Small intestine (tissue), 7 donors: ENCODE results near the gene ANKK1. TPM values are rescaled to one million over a fixed set of nuclear protein-coding genes. Genes with fewer than 3 reads are reported as not detected.

ENCODE experiments used
- DNase-seq, 2 donors: peaks; one replicate each; pipeline versions ENCODE4 v3.0.0 to v3.0.0-alpha.2; 2013
- FAIRE-seq: peaks from 2 replicates; lab custom pipeline; 2012; peaks lifted over from hg19 to GRCh38; lab: Jason Lieb, UNC
- H3K27ac ChIP-seq, 3 donors: one replicate each; pipeline ENCODE4 v1.5.1; 2013; ENCODE audit warnings: low read length in 2 of 3, mild to moderate bottlenecking in 2 of 3, control low read depth in 1 of 3, inconsistent platforms in 1 of 3, low read depth in 1 of 3, moderate library complexity in 1 of 3
- H3K27me3 ChIP-seq, 3 donors: one replicate each; pipeline ENCODE4 v1.6.1; 2013; ENCODE audit warnings: low read length in 3 of 3, inconsistent platforms in 1 of 3; ENCODE audit not compliant: control insufficient read depth in 3 of 3, insufficient read depth in 3 of 3
- H3K36me3 ChIP-seq, 3 donors: one replicate each; pipeline ENCODE4 v1.6.1; 2013; ENCODE audit warnings: low read length in 3 of 3, inconsistent platforms in 1 of 3, low read depth in 1 of 3, mild to moderate bottlenecking in 1 of 3, moderate library complexity in 1 of 3; ENCODE audit not compliant: control insufficient read depth in 3 of 3, insufficient read depth in 2 of 3
- H3K4me1 ChIP-seq, 3 donors: one replicate each; pipeline ENCODE4 v1.6.1; 2013; ENCODE audit warnings: low read length in 2 of 3, inconsistent platforms in 1 of 3, low read depth in 1 of 3, mild to moderate bottlenecking in 1 of 3, moderate library complexity in 1 of 3; ENCODE audit not compliant: control insufficient read depth in 3 of 3, insufficient read depth in 2 of 3
- H3K4me3 ChIP-seq, 3 donors: one replicate each; pipeline ENCODE4 v1.5.1; 2013; ENCODE audit warnings: low read length in 3 of 3, control low read depth in 1 of 3, inconsistent platforms in 1 of 3, low read depth in 1 of 3, mild to moderate bottlenecking in 1 of 3, moderate library complexity in 1 of 3
- H3K9me3 ChIP-seq, 2 donors: one replicate each; pipeline ENCODE4 v1.6.1; 2013; ENCODE audit warnings: low read depth in 1 of 2, low read length in 1 of 2; ENCODE audit not compliant: control insufficient read depth in 2 of 2, insufficient read depth in 1 of 2
- WGBS, 3 donors: extraction: QIAGEN DNeasy Blood & Tissue Kit; methylation state at CpG; one replicate each; pipeline ENCODE4 v1.1.7; 2013; 5-methylcytosine and 5-hydroxymethylcytosine counted together
- polyA plus RNA-seq, 4 donors: library from polyadenylated mRNA; stranded (reverse) in 3 of 4; unstranded in 1 of 4; fragments of 200-250 nt in 3 of 4; fragments of 120-200 nt in 1 of 4; gene quantifications; one replicate each; pipeline versions ENCODE4 v1.2.1 to v1.2.3, GENCODE V29; 2013
- donor health status: healthy with polysubstance abuse.
- donor health status: control.
- donor health status: control.
- donor health status: Bipolar disorder and iron deficiency.
- donor health status: healthy.

ANKK1 gene
- polyA plus RNA-seq, 4 donors = 0.18 to 0.30 (median 0.22) TPM; not detected in 1

- Histone ChIP-seq H3K27me3 (no peaks in the 10 kb centered on the region), H3K4me1 (no peaks in the 10 kb centered on the region), H3K4me3 (no peak overlapping the region), H3K9me3 (no peaks in the 10 kb centered on the region), H3K36me3 (peaks cover 0 to 25% (median 0%) of the 10 kb centered on the region in 3 donors), H3K27ac (no peak overlapping the region)
- FAIRE-seq (no peak), DNase-seq (no peak)
- 86 to 88% (median 88%) methylated on average over 4 of the region's 4 CpGs for WGBS, 3 donors
Observed at GRCh38 chr11:113372309-113372708, 15.3 kb upstream of the ANKK1 start.

GRCh38 chr11:113373306-113373705 is 14.3 kb upstream of the ANKK1 start:
- 43 to 67% (median 62%) methylated on average over 3 of the region's 3 CpGs for WGBS, 3 donors
- no peaks in the 10 kb centered on the region for H3K27me3 ChIP-seq
- DNase-seq (peak in 1 of 2 donors; percentile 10), FAIRE-seq (no peak)
- peaks cover 0 to 17% (median 0%) of the 10 kb centered on the region in 3 donors for H3K36me3 ChIP-seq
- no peak overlapping the region for H3K27ac ChIP-seq
- no peaks in the 10 kb centered on the region for H3K4me1 ChIP-seq
- no peaks in the 10 kb centered on the region for H3K9me3 ChIP-seq
- no peak overlapping the region for H3K4me3 ChIP-seq

- DNase-seq (peak; percentile 24 to 36), FAIRE-seq (no peak)
- Histone ChIP-seq H3K9me3 (no peaks in the 10 kb centered on the region), H3K4me3 (no peak overlapping the region), H3K36me3 (peaks cover 0 to 12% (median 0%) of the 10 kb centered on the region in 3 donors), H3K27me3 (no peaks in the 10 kb centered on the region), H3K4me1 (no peaks in the 10 kb centered on the region), H3K27ac (no peak overlapping the region)
- 17 to 70% (median 48%) methylated on average over 10 of the region's 10 CpGs for whole genome bisulfite sequencing, 3 donors
Observed at GRCh38 chr11:113373981-113374560, 13.5 kb upstream of the ANKK1 start.

- no peak for FAIRE-seq
- Histone ChIP-seq H3K27me3 (no peaks in the 10 kb centered on the region), H3K4me1 (no peaks in the 10 kb centered on the region), H3K9me3 (no peaks in the 10 kb centered on the region), H3K4me3 (no peak overlapping the region), H3K27ac (no peak overlapping the region), H3K36me3 (peaks cover 0 to 6% (median 0%) of the 10 kb centered on the region in 3 donors)
- DNase-seq = no peak
- 93 to 95% (median 93%) methylated on average over 5 of the region's 5 CpGs for WGBS, 3 donors
Observed at GRCh38 chr11:113375402-113375801, 12.2 kb upstream of the ANKK1 start.

- Histone ChIP-seq H3K36me3 (peaks cover 0 to 2% (median 0%) of the 10 kb centered on the region in 3 donors), H3K9me3 (no peaks in the 10 kb centered on the region), H3K27me3 (no peaks in the 10 kb centered on the region), H3K4me1 (no peaks in the 10 kb centered on the region), H3K27ac (no peak overlapping the region), H3K4me3 (no peak overlapping the region)
- WGBS, 3 donors = 37 to 68% (median 60%) methylated on average over 3 of the region's 3 CpGs
- FAIRE-seq (no peak), DNase-seq (no peak)
Observed at GRCh38 chr11:113376156-113376555, 11.4 kb upstream of the ANKK1 start.

- Histone ChIP-seq H3K4me1 (no peaks in the 10 kb centered on the region), H3K4me3 (no peak overlapping the region), H3K9me3 (no peaks in the 10 kb centered on the region), H3K36me3 (peaks cover 0 to 2% (median 0%) of the 10 kb centered on the region in 3 donors), H3K27ac (no peak overlapping the region), H3K27me3 (no peaks in the 10 kb centered on the region)
- FAIRE-seq = no peak
- DNase-seq = no peak
- 49 to 59% (median 54%) methylated on average over 7 of the region's 7 CpGs for WGBS, 3 donors
Observed at GRCh38 chr11:113377681-113378412, 9.7 kb upstream of the ANKK1 start.

GRCh38 chr11:113378692-113379091 is 8.9 kb upstream of the ANKK1 start:
- 48 to 59% (median 55%) methylated on average over 1 of the region's 1 CpG for WGBS, 3 donors
- no peak overlapping the region for H3K4me3 ChIP-seq
- H3K27me3 ChIP-seq = no peaks in the 10 kb centered on the region
- DNase-seq = no peak
- no peak overlapping the region for H3K27ac ChIP-seq
- no peaks in the 10 kb centered on the region for H3K36me3 ChIP-seq
- no peak for FAIRE-seq
- H3K9me3 ChIP-seq = no peaks in the 10 kb centered on the region
- no peaks in the 10 kb centered on the region for H3K4me1 ChIP-seq

- Histone ChIP-seq H3K9me3 (no peaks in the 10 kb centered on the region), H3K4me1 (no peaks in the 10 kb centered on the region), H3K4me3 (no peak overlapping the region), H3K27ac (no peak overlapping the region), H3K27me3 (peaks cover 0 to 6% (median under 1%) of the 10 kb centered on the region in 3 donors), H3K36me3 (no peaks in the 10 kb centered on the region)
- FAIRE-seq = no peak
- no peak for DNase-seq
Observed at GRCh38 chr11:113382121-113382520, 5.5 kb upstream of the ANKK1 start.
